IPS-NIHi7 (cell line): ENCODE measurements around the gene OR2Z1.
"Not testable (repeated sequence)": the region's sequence is repeated elsewhere in the genome, so short reads cannot be mapped to it uniquely, and the experiment has no call there.

Source experiments
- DNase-seq: peaks from one replicate; pipeline ENCODE4 v3.0.0; 2012; ENCODE audit warnings: mixed read lengths; ENCODE audit errors: extremely low spot score

Gene OR2Z1

DNA sequence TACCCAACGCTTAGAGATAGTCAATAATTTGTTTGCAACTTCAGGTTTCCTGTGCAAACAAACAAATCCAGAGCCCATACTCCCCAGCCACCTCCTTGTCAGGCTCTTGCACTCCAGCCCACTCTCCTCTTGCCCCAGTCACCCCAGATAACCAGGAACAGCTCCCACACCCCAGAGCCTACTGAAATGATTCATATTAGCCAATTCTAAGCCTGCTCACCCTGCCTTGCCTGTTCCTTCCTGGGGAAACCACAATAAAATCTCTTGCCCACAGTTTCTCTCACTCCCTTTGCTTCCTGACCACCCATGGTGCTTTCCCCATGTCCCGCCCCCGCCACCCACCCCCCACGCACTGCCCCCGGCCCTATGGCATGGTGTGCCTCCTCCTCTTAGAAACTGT, 19.1 kb upstream of the OR2Z1 start:
- no peak for DNase-seq

- no peak for DNase-seq
Measured at GRCh38 chr19:8703223-8703622, 18.2 kb upstream of the OR2Z1 start.

- not testable (repeated sequence) for DNase-seq
Measured at GRCh38 chr19:8705304-8705703, 16.1 kb upstream of the OR2Z1 start.

- DNase-seq, result no peak
Measured at GRCh38 chr19:8705742-8706141, 15.7 kb upstream of the OR2Z1 start.

GRCh38 chr19:8710337-8710736, 11.1 kb upstream of the OR2Z1 start:
- not testable (repeated sequence) for DNase-seq

DNA sequence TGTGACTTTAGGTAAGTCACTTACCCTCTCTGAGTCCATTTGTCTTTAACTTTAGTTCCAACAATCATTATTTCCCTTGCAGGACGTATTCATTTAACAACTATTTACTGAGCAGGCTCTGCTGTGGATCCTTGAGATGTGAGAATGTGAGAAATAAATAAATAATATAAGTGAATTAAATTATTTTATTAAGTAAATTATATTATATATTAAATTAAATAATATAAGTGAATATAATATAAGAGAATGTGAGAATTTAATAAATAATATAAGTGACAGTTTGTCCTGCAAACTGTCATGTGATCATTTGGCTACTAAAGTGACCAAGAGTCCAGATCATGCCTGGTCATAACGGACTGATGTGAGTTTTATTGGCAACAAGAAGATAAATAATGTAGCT, 598 bp downstream of the OR2Z1 start:
- no peak for DNase-seq

GRCh38 chr19:8724276-8724675, 2.8 kb downstream of the OR2Z1 start:
- DNase-seq, result no peak

DNA sequence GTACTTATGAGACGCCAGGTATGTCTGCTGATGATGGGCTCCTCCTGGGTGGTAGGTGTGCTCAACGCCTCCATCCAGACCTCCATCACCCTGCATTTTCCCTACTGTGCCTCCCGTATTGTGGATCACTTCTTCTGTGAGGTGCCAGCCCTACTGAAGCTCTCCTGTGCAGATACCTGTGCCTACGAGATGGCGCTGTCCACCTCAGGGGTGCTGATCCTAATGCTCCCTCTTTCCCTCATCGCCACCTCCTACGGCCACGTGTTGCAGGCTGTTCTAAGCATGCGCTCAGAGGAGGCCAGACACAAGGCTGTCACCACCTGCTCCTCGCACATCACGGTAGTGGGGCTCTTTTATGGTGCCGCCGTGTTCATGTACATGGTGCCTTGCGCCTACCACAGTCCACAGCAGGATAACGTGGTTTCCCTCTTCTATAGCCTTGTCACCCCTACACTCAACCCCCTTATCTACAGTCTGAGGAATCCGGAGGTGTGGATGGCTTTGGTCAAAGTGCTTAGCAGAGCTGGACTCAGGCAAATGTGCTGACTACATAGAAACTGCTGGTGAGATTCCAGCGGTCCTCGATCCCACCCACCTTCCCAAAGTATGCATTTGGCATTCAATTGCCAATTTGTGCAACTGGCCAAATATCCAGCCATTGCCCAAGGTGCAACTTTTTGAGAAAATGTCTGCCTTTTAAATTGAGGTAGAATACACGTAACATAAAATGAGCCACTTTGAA, 10.2 kb downstream of the OR2Z1 start:
- DNase-seq, result no peak

GRCh38 chr19:8738377-8738776, 16.9 kb downstream of the OR2Z1 start:
- DNase-seq, result no peak

GRCh38 chr19:8739291-8740065, 18.0 kb downstream of the OR2Z1 start:
- not testable (repeated sequence) for DNase-seq

- DNase-seq, result not testable (repeated sequence)
Measured at GRCh38 chr19:8767257-8767656, 45.8 kb downstream of the OR2Z1 start.

- not testable (repeated sequence) for DNase-seq
Measured at GRCh38 chr19:8769265-8769664, 47.8 kb downstream of the OR2Z1 start.

DNA sequence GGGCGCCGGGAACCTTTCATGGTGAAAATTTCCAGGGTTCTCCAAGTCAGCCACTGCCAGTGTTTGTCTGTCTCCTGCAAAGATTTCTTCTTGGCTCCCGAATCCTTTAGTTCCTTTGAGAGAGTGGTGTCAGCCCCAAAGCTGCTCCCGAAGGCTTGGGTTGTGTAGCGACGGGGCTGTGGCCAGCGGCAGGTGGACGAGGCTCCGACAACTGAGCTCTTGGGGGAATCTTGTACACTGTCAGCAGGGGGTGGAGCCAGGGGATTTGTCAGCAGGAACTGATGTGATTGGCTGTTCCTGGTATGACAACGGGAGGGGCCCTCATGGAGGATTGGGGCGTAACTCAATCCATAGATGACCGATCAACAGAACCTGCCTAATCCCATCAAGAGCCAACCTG, 52.2 kb downstream of the OR2Z1 start:
- DNase-seq, result not testable (repeated sequence)
